Stimulated activated CD4-positive, alpha-beta T cell treated with anti-CD3 and anti-CD28 coated beads, Interleukin-1b, Interleukin-23, amount 100 ng/mL, for 24 hours (primary cell): Measurements from ENCODE around the gene EXD3.
"Not testable (repeated sequence)": the region's sequence is repeated elsewhere in the genome, so short reads cannot be mapped to it uniquely, and the experiment has no call there.

ENCODE experiments used
- DNase-seq, 4 experiments: peaks; one replicate each; pipeline ENCODE4 v3.0.0-alpha.2; 2020; ENCODE audit warnings: low read depth in 4 of 4, low spot score in 1 of 4

EXD3 gene

DNA sequence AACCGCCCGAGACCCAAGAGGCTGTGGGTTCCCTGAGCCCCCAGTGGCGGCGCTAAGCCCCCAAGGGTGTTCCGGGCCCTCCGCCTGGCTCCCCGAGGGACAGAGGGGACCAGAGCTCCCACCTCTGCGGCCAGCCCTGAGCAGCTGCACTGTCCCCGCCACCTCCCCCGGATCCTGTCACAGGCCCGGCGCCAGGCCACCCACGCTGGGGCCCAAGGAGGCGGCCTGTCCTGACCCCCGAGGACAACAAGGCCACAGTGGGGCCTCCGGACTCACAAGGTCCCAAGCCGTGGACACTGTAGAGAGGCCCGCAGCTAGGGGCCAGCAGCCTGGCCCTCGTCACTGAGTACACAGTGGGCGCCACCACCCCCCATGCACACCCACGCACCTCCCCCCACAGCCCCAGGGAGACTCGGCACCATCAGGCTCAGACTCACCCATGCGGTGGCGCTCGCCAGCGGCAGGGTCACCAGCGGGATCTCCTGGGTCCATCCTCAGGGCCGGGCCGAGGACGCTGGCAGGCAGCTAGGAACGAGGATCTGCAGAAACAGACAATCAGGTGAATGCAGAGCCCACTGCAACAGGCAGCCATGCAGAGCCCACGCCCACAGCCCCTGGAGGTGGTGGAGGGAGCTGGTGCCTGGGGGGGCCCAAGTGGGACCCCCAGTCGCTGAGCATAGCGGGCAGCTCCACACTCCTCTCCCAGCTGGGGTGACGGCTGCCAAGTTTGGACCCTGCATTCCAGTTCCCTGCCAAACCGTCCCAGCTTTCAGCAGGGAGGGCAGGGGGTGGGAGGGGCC lies 27.9 kb downstream of the EXD3 start:
- DNase-seq = no peak

- no peak for DNase-seq
These were observed 29.5 kb downstream of the EXD3 start for GRCh38 chr9:137393176-137394150.

- no peak for DNase-seq
These were observed 30.5 kb downstream of the EXD3 start for GRCh38 chr9:137392232-137393007.

DNA sequence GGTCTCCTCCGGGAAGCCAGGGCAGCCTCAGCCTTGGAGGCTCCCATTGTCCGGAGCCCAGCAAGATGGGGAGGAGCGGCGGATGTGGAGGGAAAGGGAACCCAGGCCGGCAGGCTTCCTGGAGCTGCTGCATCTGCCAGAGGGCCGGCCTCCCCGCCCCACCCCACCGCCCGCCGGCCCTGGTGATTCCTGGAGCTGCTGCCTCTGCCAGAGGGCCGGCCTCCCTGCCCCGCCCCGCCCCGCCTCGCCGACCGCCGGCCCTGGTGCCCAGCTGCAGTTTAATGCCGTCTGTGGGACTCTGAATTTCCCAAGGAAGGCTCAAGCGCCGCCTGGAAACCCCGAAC lies 31.6 kb downstream of the EXD3 start:
- DNase-seq = no peak

DNA sequence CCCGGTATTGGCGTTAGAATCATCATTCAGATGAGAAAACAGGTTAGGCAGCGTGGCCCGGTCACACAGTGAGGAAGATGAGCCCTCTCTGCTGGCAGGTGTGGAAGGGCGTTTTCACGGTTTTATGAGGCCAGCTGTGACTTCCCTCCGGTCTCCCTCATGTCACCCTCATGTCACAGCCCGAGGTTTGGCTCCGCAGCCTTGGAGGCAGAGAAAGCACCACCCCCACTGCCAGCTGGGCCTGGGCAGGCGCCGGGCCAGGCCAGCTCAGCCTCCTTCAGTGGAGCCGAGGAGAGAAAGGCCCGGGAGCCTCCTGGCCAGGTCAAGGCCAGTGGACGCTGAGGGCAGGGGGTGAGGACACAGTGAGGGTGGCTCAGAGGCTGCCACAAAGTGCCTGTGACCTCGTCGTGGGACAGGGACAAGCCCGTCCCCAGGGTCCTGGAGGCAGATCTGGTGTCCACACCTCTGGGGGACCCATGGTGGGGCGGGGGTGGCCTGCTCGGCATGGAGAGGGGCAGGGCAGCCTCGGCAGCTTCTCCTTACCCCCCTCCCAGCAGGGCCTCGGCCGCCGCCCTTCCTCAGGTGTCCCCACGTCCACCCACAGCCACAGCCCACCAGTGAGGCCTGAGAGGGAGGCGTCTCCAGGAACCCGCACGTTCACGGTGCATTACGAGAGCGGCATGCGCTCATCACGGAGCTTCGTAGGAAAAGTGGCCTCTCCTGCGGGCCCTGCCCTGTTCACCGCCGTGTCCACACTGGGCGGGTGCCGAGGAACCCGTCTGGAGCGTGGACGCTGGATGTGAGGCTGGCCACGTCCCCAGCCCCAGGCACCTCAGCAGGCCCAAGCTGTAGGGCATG lies 32.2 kb downstream of the EXD3 start:
- no peak for DNase-seq

DNA sequence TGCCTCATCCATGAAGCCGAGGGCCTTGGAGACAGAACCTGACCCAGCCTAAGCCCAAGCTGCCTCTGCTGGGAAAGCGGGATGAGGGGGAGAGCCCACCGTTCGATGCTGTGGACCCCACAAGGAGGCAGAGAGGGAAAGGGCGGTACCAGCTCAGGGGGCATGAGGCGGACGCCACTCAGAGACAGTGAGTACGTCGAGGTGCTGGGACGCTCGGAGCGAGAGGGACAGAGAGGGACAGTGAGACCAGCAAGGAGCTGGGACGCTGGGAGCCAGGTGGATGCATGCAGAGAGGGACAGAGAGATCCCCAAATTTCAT lies 33.6 kb downstream of the EXD3 start:
- DNase-seq = no peak

- no peak for DNase-seq
These were observed 34.2 kb downstream of the EXD3 start for GRCh38 chr9:137388589-137389427.

GRCh38 chr9:137387891-137388560 lies 34.9 kb downstream of the EXD3 start:
- no peak for DNase-seq

DNA sequence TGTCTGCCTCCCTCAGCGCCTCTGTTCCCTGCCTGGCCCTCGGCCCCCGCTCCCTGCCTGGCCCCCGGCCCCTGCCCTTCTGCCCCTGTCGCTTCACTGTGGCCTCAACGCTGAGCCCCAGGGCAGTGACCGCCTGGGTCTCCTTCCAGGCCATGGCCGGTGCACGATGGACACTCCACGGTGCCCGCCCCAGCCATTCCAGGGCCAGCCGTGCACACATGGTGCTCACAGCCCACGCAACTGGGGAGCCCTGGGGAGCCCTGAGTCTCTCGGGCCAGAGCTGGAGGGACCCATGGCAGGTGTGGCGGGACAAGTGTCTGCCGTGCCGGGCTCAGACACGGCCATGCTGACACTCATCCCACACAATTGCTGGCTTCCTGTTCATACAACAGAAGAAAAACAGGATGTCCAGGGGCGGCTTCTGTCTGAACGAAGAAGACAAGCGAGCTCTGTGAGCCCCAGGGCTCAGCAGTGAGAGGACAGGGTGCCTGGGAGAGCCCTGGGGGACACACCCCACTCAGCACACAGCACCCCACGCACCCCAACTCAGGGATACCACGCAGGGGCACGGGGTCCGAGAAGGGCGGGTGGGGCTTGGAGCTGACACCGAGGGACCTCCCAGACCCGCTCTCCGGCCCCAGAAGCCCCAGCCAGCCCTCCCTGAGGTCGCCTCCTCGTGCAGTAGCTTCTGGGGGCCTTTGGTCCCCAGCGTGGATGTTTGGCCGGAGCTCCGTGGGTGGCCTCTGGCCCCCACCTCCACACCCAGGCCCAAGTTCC lies 35.7 kb downstream of the EXD3 start:
- no peak for DNase-seq

DNA sequence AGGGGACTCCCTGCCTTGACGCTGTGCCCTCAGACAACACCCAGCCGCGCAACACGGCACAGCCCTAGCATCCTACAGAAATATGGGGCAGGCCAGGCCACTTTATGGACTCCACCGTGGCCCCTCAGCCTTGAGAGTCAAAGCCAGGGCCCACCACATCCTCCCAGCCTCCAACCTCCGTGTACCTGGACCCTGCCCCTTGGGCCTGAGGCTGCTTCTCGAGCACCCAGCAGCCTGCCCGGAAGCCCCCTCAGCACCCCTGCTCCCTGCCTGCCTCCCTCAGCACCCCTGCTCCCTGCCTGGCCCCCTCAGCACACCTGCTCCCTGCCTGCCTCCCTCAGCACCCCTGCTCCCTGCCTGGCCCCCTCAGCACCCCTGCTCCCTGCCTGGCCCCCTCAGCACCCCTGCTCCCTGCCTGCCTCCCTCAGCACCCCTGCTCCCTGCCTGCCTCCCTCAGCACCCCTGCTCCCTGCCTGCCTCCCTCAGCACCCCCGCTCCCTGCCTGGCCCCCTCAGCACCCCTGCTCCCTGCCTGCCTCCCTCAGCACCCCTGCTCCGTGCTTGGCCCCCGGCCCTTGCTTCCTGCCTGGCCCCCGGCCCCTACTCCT lies 36.4 kb downstream of the EXD3 start:
- DNase-seq = not testable (repeated sequence)

DNA sequence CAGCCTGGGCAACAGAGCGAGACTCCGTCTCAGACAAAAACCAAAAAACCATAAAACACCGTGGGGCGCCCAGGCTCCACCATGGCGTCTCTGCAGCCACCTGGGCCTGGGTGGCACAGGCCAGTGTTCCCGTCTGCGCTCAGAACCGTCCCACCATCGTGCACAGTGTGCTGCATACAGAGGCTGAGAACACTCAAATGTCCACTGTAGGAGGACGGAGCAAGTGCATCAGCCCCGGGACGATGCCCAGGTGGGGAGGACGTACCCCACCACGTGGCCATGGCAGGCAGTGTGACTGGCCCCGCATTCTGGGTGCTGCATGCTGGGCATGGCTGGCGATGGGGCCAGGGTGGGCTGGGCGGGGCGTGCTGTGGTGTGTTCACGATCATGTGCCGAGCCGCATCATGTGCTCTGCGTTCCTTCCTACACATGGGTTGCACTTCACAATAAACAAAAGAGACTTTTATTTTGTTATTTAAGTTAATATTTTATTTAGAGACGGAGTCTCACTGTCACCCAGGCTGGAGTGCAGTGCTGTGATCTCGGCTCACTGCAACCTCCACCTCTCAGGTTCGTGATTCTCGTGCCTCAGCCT lies 37.8 kb downstream of the EXD3 start:
- no peak for DNase-seq

DNA sequence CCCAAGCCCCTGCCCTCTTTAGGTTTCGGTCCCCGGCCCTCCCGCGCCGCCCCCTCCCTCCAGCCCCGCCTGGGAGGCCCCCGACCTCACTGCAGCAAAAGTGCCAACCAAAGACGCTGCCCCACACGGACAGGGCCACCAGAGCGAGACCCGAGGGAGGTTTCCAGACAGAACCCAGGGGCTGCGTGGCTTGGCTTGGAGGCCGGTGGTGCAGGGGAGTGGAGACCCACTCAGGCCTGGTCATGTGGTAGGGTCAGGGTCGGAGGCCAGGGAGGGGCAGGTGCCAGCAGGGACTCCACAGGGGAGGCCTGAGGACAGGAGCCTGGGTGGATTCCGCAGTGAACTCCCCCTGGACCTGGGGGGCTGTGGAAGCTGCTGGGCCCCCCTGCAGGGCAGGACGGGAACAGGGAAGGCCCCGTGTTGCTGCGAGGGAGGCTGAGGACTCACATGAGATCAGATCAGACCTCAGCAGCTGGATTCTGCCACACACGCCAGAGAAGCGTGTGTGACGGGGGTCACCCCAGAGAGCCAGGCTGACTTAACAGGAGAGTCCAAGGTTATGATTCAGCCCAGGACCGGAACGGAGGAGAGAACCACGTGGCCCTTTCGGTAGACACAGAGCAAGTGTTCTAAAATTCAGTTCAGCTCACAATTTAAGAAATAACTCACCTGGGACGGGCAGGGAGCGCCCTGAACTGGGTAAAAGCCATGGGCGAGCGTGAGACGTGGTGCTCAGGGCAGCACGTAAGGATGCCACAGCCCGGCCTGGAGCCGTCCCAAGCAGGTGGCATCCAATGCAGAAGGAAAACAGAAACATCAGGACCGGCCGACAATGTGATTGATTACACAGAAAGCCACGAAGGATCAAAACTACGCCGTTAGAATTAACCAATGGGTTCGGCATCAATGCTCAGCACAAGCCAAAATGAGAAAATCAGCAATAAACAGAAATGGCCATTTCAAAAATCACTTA lies 38.9 kb downstream of the EXD3 start:
- DNase-seq = no peak

DNA sequence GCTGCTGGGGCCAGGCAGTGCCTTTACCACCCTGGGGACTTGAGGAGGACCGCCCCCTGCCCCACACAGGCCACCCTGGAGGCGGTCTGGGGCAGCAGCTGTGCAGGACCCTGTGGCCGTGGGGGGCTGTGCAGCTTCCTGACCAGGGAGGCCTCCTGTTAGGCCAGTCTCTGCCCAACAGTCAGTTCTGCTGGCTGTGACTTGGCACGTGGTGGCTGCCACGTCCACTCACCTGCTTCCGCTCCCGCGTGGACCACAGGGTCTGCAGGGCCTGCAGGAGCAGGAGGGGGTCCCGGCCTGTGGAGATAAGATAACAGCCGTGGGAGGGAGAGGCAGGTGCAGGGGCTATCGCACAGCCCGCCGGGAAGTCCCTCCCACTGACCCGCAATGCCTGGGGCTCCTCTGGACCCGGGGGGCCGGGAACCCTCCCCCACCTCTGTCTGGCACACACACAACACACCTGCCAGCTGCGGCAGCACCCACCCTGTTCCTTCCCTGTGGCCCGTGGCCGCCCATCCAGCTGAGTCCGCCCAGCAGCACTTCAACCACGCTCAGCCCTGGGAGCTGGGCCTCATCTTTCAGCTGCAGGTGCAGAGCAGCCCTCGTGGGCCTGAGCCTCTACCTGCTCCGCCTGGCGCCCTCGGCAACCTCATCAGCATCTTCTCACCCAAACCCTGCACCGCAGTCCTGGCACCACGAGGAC lies 39.7 kb downstream of the EXD3 start:
- DNase-seq = no peak

DNA sequence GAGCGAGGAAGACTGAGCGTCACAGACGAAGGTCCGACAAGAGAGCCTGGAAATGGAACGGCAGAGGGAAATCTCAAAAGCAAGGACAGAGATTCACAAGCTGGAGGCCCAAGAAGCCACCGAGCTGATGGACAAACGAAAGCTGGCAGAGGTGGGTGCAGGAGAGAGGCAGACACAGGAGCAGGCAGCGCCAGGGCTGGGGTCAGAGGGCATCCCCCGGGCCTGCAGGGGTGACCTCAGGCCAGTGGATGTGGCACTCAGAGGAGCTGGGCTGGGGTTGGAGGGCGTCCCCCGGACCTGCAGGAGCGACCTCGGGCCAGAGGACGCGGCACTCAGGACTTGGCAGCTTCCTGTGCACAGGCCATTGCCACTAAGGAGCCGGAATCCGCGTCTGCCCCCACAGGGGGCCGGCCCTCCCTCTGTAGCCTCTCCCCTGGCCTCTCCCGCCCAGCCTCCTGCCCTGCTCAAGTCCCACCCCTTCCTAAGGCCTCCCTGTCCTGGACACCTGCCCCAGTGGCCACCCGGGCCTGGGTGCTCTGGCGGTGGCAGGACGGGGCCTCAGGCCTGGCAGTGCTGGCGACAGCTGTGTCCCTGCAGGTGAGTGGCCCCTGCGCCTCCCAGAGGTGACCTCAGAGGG lies 40.4 kb downstream of the EXD3 start:
- DNase-seq = no peak
